Loucy (cell line): ENCODE measurements around the gene NTSR2.

Source experiments
- H2AFZ ChIP-seq: fragments of 200-600 bp; sonication (generic); 2 replicates; pipeline ENCODE4 v1.6.0; 2016; ENCODE audit warnings: antibody characterized with exemption, mild to moderate bottlenecking, low read length, moderate library complexity
- H3F3A ChIP-seq: fragments of 200-600 bp; 2 replicates; pipeline ENCODE4 v1.6.0; 2016; ENCODE audit warnings: antibody characterized with exemption, low read depth, mild to moderate bottlenecking
- H3K27me3 ChIP-seq: fragments of 200-600 bp; sonication (generic); 2 replicates; pipeline ENCODE4 v1.6.1; 2014; ENCODE audit warnings: low read length, mild to moderate bottlenecking; ENCODE audit not compliant: insufficient read depth, poor library complexity, severe bottlenecking
- H3K36me3 ChIP-seq: fragments of 200-600 bp; sonication (generic); 2 replicates; pipeline ENCODE4 v1.6.1; 2016; ENCODE audit warnings: low read length; ENCODE audit not compliant: insufficient read depth
- H3K4me1 ChIP-seq: fragments of 200-600 bp; sonication (generic); 2 replicates; pipeline ENCODE4 v1.5.1; 2014; ENCODE audit warnings: low read length, mild to moderate bottlenecking; ENCODE audit not compliant: insufficient read depth, poor library complexity, severe bottlenecking
- H3K4me2 ChIP-seq: fragments of 200-600 bp; sonication (generic); 2 replicates; pipeline ENCODE4 v1.6.0; 2014; ENCODE audit warnings: antibody characterized with exemption, low read length, low read depth, mild to moderate bottlenecking; ENCODE audit not compliant: poor library complexity, severe bottlenecking
- H3K4me3 ChIP-seq: fragments of 200-600 bp; sonication (generic); 2 replicates; pipeline ENCODE4 v1.5.1; 2014; ENCODE audit warnings: low read length, mild to moderate bottlenecking, mixed read lengths; ENCODE audit not compliant: poor library complexity, severe bottlenecking
- H3K79me2 ChIP-seq: fragments of 200-600 bp; sonication (generic); 2 replicates; pipeline ENCODE4 v1.6.1; 2014; ENCODE audit warnings: low read length; ENCODE audit not compliant: insufficient read depth
- H3K9ac ChIP-seq: fragments of 200-600 bp; sonication (generic); 2 replicates; pipeline ENCODE4 v1.6.0; 2014; ENCODE audit warnings: mild to moderate bottlenecking, low read depth, low read length, moderate library complexity; ENCODE audit not compliant: poor library complexity, severe bottlenecking
- H3K9me2 ChIP-seq: fragments of 200-600 bp; sonication (generic); replicated peaks from 2 replicates; pipeline ENCODE4 v1.6.1; 2016; ENCODE audit warnings: low read depth, low read length, mixed read lengths
- H3K9me3 ChIP-seq: fragments of 200-600 bp; sonication (generic); 2 replicates; pipeline ENCODE4 v1.6.1; 2014; ENCODE audit warnings: mild to moderate bottlenecking, antibody characterized with exemption, low read length, low read depth; ENCODE audit not compliant: insufficient read depth
- H4K20me1 ChIP-seq: fragments of 200-600 bp; sonication (generic); 2 replicates; pipeline ENCODE4 v1.6.0; 2014; ENCODE audit warnings: antibody characterized with exemption, low read length, mild to moderate bottlenecking; ENCODE audit not compliant: insufficient read depth, poor library complexity, severe bottlenecking
- CTCF ChIP-seq: fragments of 200-600 bp; sonication (generic); conservative IDR thresholded peaks from 2 replicates; pipeline ENCODE4 v1.5.1; 2014; ENCODE audit warnings: mild to moderate bottlenecking, antibody characterized with exemption, low read length
- EZH2phosphoT487 ChIP-seq: fragments of 200-600 bp; IDR thresholded peaks from 2 replicates; pipeline ENCODE4 v1.6.1; 2018; ENCODE audit warnings: antibody characterized with exemption, mild to moderate bottlenecking, moderate library complexity, borderline replicate concordance

The NTSR2 gene

GRCh38 chr2:11684894-11685460 lies 15.0 kb upstream of the NTSR2 start:
- Histone ChIP-seq H2AFZ (no peak overlapping the region), H3K27me3 (no peaks in the 10 kb centered on the region), H3K4me3 (no peak overlapping the region), H4K20me1 (no peaks in the 10 kb centered on the region), H3K9me2 (no peaks in the 10 kb centered on the region), H3K4me2 (no peak overlapping the region), H3K9ac (no peak overlapping the region), H3K79me2 (no peaks in the 10 kb centered on the region), H3F3A (no peaks in the 10 kb centered on the region), H3K4me1 (peaks cover 7% of the 10 kb centered on the region), H3K36me3 (no peaks in the 10 kb centered on the region), H3K9me3 (no peaks in the 10 kb centered on the region)
- TF ChIP-seq CTCF (no peak), EZH2phosphoT487 (no peak)

- Histone ChIP-seq H2AFZ (no peak overlapping the region), H3K4me3 (no peak overlapping the region), H3K36me3 (no peaks in the 10 kb centered on the region), H3K9me2 (no peaks in the 10 kb centered on the region), H3K79me2 (no peaks in the 10 kb centered on the region), H3K9ac (no peak overlapping the region), H4K20me1 (no peaks in the 10 kb centered on the region), H3K4me1 (peaks cover 7% of the 10 kb centered on the region), H3K4me2 (no peak overlapping the region), H3K9me3 (no peaks in the 10 kb centered on the region), H3F3A (no peaks in the 10 kb centered on the region), H3K27me3 (no peaks in the 10 kb centered on the region)
- TF ChIP-seq CTCF (no peak), EZH2phosphoT487 (no peak)
Measured at GRCh38 chr2:11683966-11684365, 14.0 kb upstream of the NTSR2 start.

GRCh38 chr2:11683476-11683875 lies 13.5 kb upstream of the NTSR2 start:
- Histone ChIP-seq H2AFZ (no peak overlapping the region), H3K9ac (no peak overlapping the region), H3K4me3 (no peak overlapping the region), H3K9me2 (no peaks in the 10 kb centered on the region), H3K79me2 (no peaks in the 10 kb centered on the region), H3F3A (no peaks in the 10 kb centered on the region), H4K20me1 (no peaks in the 10 kb centered on the region), H3K27me3 (no peaks in the 10 kb centered on the region), H3K9me3 (no peaks in the 10 kb centered on the region), H3K36me3 (no peaks in the 10 kb centered on the region), H3K4me2 (no peak overlapping the region), H3K4me1 (peaks cover 4% of the 10 kb centered on the region)
- TF ChIP-seq EZH2phosphoT487 (no peak), CTCF (no peak)
